HCT116 (cell line): ENCODE measurements around the gene PWP1. TPM values are rescaled to one million over a fixed set of nuclear protein-coding genes. Genes with fewer than 3 reads are reported as not detected.

Experiments
- ATAC-seq: fragments of 200-7000 bp; cut with Tn5 transposase; 2 replicates; pipeline ENCODE4 v1.9.1; 2020; ENCODE audit warnings: mild to moderate bottlenecking, moderate library complexity
- BruUV-seq: library from RNA; stranded (reverse); fragments of 400-500 nt; replicated peaks from 2 replicates; lab custom pipeline; 2021; lab: Mats Ljungman, UMichigan
- CTCF ChIA-PET: fragments of 300-600 bp; sonication (Branson Sonifier 250); formaldehyde crosslinking; loops from one replicate; lab custom pipeline; 2021; ENCODE audit warnings: antibody characterized with exemption; lab: Charles Lee
- POLR2A ChIA-PET: fragments of 300-600, 350-600 bp; sonication (Branson Sonifier 250); formaldehyde crosslinking; loops from one replicate; lab custom pipeline; 2021; ENCODE audit warnings: antibody characterized with exemption; lab: Charles Lee
- RAD21 ChIA-PET, 2 experiments: fragments of 300-600 bp; sonication (Branson Sonifier 250); formaldehyde crosslinking; loops; one replicate each; lab custom pipeline; 2023; ENCODE audit warnings: low total read pairs in 2 of 2; ENCODE audit not compliant: uncharacterized antibody in 2 of 2, unreplicated experiment in 2 of 2, low non-redundant PET in 1 of 2; lab: Charles Lee
- DNase-seq: peaks from one replicate; pipeline ENCODE4 v3.0.0-alpha.2; 2010; ENCODE audit warnings: low read depth, low spot score
- H2AFZ ChIP-seq: fragments of 200-600 bp; shearing (Covaris generic), sonication (generic); 2 replicates; pipeline ENCODE4 v1.6.1; 2017; ENCODE audit warnings: low read depth, mixed run types, mixed read lengths, antibody characterized with exemption, low read length; ENCODE audit not compliant: poor library complexity, severe bottlenecking
- H3K27ac ChIP-seq: 2 replicates; pipeline ENCODE4 v1.5.1; 2012; ENCODE audit warnings: low read depth, low read length
- H3K27me3 ChIP-seq: fragments of 200-600 bp; sonication (generic); 2 replicates; pipeline ENCODE4 v1.6.1; 2016; ENCODE audit warnings: mixed run types, low read length, mixed read lengths; ENCODE audit not compliant: insufficient read depth
- H3K36me3 ChIP-seq, 2 experiments: fragments of 200-500 bp in 1 of 2; fragments of 200-600 bp in 1 of 2; sonication (Bioruptor generic) in 1 of 2; sonication (generic) in 1 of 2; 2 replicates each; pipeline versions ENCODE4 v1.5.1 to v1.6.1; 2014 to 2016; ENCODE audit warnings: low read length in 2 of 2, inconsistent platforms in 1 of 2, mixed read lengths in 1 of 2, mixed run types in 1 of 2; ENCODE audit not compliant: insufficient read depth in 2 of 2, control insufficient read depth in 1 of 2
- H3K4me1 ChIP-seq, 2 experiments: fragments of 200-600 bp in 1 of 2; sonication (generic) in 1 of 2; 2 replicates each; pipeline versions ENCODE4 v1.5.1 to v1.6.1; 2012 to 2017; ENCODE audit warnings: low read length in 2 of 2, inconsistent platforms in 1 of 2, mild to moderate bottlenecking in 1 of 2, mixed read lengths in 1 of 2, mixed run types in 1 of 2, moderate library complexity in 1 of 2; ENCODE audit not compliant: insufficient read depth in 2 of 2, control insufficient read depth in 1 of 2
- H3K4me2 ChIP-seq: fragments of 200-600 bp; sonication (generic); 2 replicates; pipeline ENCODE4 v1.6.1; 2017; ENCODE audit warnings: mixed run types, low read length, mixed read lengths
- H3K4me3 ChIP-seq, 2 experiments: fragments of 200-600 bp in 1 of 2; sonication (generic) in 1 of 2; replicated peaks in 1 of 2; 2 replicates each; pipeline ENCODE4 v1.5.1; 2011 to 2016; ENCODE audit warnings: low read length in 2 of 2, control low read depth in 1 of 2, low read depth in 1 of 2, mild to moderate bottlenecking in 1 of 2, mixed read lengths in 1 of 2, mixed run types in 1 of 2
- H3K79me2 ChIP-seq: fragments of 200-600 bp; sonication (generic); 2 replicates; pipeline ENCODE4 v1.6.1; 2017; ENCODE audit warnings: mild to moderate bottlenecking, mixed run types, low read length, moderate library complexity, mixed read lengths; ENCODE audit not compliant: insufficient read depth
- H3K9ac ChIP-seq: fragments of 200-600 bp; sonication (generic); 2 replicates; pipeline ENCODE4 v1.6.1; 2016; ENCODE audit warnings: low read length, mixed read lengths
- H3K9me2 ChIP-seq: fragments of 200-600 bp; sonication (generic), shearing (Covaris generic); 2 replicates; pipeline ENCODE4 v1.6.1; 2017; ENCODE audit warnings: mixed run types, mild to moderate bottlenecking, moderate library complexity; ENCODE audit not compliant: insufficient read depth
- H3K9me3 ChIP-seq, 2 experiments: fragments of 200-500 bp in 1 of 2; fragments of 200-600 bp in 1 of 2; sonication (Bioruptor generic) in 1 of 2; sonication (generic) in 1 of 2; 2 replicates each; pipeline ENCODE4 v1.6.1; 2014 to 2017; ENCODE audit warnings: low read length in 2 of 2, mixed read lengths in 2 of 2, inconsistent platforms in 1 of 2, low read depth in 1 of 2, mild to moderate bottlenecking in 1 of 2, mixed run types in 1 of 2, moderate library complexity in 1 of 2; ENCODE audit not compliant: control insufficient read depth in 1 of 2, insufficient read depth in 1 of 2
- H4K20me1 ChIP-seq: fragments of 200-600 bp; sonication (generic), shearing (Covaris generic); 2 replicates; pipeline ENCODE4 v1.6.1; 2017; ENCODE audit warnings: mixed run types, mild to moderate bottlenecking, moderate library complexity; ENCODE audit not compliant: insufficient read depth
- CEBPB ChIP-seq: IDR thresholded peaks from 2 replicates; pipeline ENCODE4 v1.6.1; 2012; ENCODE audit warnings: low read depth
- EGR1 ChIP-seq: IDR thresholded peaks from 2 replicates; pipeline ENCODE4 v1.6.1; 2012; ENCODE audit warnings: low read depth
- ELF1 ChIP-seq: IDR thresholded peaks from 2 replicates; pipeline ENCODE4 v1.6.1; 2012; ENCODE audit warnings: low read depth, borderline replicate concordance
- EZH2 ChIP-seq: fragments of 200-600 bp; sonication (generic); IDR thresholded peaks from 2 replicates; pipeline ENCODE4 v1.6.1; 2017; ENCODE audit warnings: antibody characterized with exemption, mixed run types
- EZH2phosphoT487 ChIP-seq: fragments of 200-600 bp; IDR thresholded peaks from 2 replicates; pipeline ENCODE4 v1.6.1; 2018; ENCODE audit warnings: antibody characterized with exemption, borderline replicate concordance
- FOSL1 ChIP-seq: IDR thresholded peaks from 2 replicates; pipeline ENCODE4 v1.6.1; 2012; ENCODE audit warnings: low read depth
- JUND ChIP-seq: IDR thresholded peaks from 2 replicates; pipeline ENCODE4 v1.6.1; 2012
- POLR2AphosphoS5 ChIP-seq: IDR thresholded peaks from 2 replicates; pipeline ENCODE4 v1.6.1; 2011; ENCODE audit warnings: mild to moderate bottlenecking, low read depth, low read length, moderate library complexity
- RAD21 ChIP-seq: IDR thresholded peaks from 2 replicates; pipeline ENCODE4 v1.6.1; 2012; ENCODE audit warnings: low read depth, mild to moderate bottlenecking
- SP1 ChIP-seq: IDR thresholded peaks from 2 replicates; pipeline ENCODE4 v1.6.1; 2012; ENCODE audit warnings: low read depth
- TCF7L2 ChIP-seq: IDR thresholded peaks from 2 replicates; pipeline ENCODE4 v1.7.0; 2011; ENCODE audit warnings: borderline replicate concordance, inconsistent platforms; ENCODE audit not compliant: insufficient read depth, insufficient read length; ENCODE audit errors: extremely low read depth
- ZFX ChIP-seq: fragments of 450-650 bp; IDR thresholded peaks from 2 replicates; pipeline ENCODE4 v1.6.1; 2017
- intact Hi-C: fragments of 100-400 bp; cut with micrococcal nuclease; formaldehyde crosslinking; loops from 2 replicates; pipeline ENCODE4 v1.10.0; 2022
- total RNA-seq: library from RNA; stranded (reverse); gene quantifications from one replicate; pipeline ENCODE4 v1.2.1, GENCODE V29; 2021; ENCODE audit not compliant: unreplicated experiment
- TF ChIP-seq, protein P1 (sequence below): IDR thresholded peaks from 2 replicates; pipeline ENCODE4 v1.6.1; 2012
- TF ChIP-seq, protein P2 (sequence below): IDR thresholded peaks from 2 replicates; pipeline ENCODE4 v1.6.1; 2012; ENCODE audit warnings: low read depth
- TF ChIP-seq, protein P3 (sequence below): IDR thresholded peaks from 2 replicates; pipeline ENCODE4 v1.6.1; 2011; ENCODE audit warnings: mild to moderate bottlenecking, low read length, moderate library complexity; ENCODE audit not compliant: insufficient replicate concordance; ENCODE audit errors: extremely low read depth

Gene PWP1
- total RNA-seq, 1 experiment from 2014 or later, result 48.2 TPM

DNA sequence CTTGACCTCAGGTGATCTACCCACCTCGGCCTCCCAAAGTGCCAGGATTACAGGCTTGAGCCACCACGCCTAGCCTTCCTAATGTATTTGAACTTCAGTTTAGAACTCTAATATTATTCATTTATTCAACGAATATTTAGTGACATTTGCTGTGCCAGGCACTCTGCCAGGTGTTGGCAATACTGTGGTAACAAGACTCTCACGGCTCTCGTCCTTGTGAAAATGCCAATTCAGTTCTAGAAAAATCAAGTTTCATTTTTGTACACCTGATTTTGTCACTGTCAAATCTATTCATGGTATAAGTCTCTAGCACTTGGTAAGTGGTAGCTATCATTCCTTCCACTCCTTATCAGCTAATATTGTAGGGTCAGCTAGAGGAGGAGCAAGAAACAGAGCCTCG, 6.3 kb upstream of the PWP1 start:
- peaks cover 32% of the 10 kb centered on the region for H3K27me3 ChIP-seq
- H2AFZ ChIP-seq, result no peak overlapping the region
- H3K27ac ChIP-seq, result no peak overlapping the region
- H3K4me2 ChIP-seq, result no peak overlapping the region
- ChIA-PET CTCF (interaction anchor here (2.1 to 2.3 kb wide), 2 partner anchors 8 to 10 kb away, joined by 7 to 12 read pairs; no protein-coding TSS in a partner anchor), POLR2A (no interaction called here), RAD21 (no interaction called here)
- no peaks in the 10 kb centered on the region for H3K36me3 ChIP-seq
- H3K79me2 ChIP-seq, result no peaks in the 10 kb centered on the region
- no peaks in the 10 kb centered on the region for H3K9me3 ChIP-seq
- intact Hi-C loops, result no loop called here
- H3K4me3 ChIP-seq, result no peak overlapping the region
- DNase-seq, result no peak
- no peak for TF ChIP-seq EZH2
- TF ChIP-seq, protein P1, sequence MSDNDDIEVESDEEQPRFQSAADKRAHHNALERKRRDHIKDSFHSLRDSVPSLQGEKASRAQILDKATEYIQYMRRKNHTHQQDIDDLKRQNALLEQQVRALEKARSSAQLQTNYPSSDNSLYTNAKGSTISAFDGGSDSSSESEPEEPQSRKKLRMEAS, result no peak
- TF ChIP-seq EZH2phosphoT487, result no peak
- TF ChIP-seq SP1, result no peak
- TF ChIP-seq JUND, result no peak
- no peak for TF ChIP-seq CEBPB
- TF ChIP-seq, protein P2, sequence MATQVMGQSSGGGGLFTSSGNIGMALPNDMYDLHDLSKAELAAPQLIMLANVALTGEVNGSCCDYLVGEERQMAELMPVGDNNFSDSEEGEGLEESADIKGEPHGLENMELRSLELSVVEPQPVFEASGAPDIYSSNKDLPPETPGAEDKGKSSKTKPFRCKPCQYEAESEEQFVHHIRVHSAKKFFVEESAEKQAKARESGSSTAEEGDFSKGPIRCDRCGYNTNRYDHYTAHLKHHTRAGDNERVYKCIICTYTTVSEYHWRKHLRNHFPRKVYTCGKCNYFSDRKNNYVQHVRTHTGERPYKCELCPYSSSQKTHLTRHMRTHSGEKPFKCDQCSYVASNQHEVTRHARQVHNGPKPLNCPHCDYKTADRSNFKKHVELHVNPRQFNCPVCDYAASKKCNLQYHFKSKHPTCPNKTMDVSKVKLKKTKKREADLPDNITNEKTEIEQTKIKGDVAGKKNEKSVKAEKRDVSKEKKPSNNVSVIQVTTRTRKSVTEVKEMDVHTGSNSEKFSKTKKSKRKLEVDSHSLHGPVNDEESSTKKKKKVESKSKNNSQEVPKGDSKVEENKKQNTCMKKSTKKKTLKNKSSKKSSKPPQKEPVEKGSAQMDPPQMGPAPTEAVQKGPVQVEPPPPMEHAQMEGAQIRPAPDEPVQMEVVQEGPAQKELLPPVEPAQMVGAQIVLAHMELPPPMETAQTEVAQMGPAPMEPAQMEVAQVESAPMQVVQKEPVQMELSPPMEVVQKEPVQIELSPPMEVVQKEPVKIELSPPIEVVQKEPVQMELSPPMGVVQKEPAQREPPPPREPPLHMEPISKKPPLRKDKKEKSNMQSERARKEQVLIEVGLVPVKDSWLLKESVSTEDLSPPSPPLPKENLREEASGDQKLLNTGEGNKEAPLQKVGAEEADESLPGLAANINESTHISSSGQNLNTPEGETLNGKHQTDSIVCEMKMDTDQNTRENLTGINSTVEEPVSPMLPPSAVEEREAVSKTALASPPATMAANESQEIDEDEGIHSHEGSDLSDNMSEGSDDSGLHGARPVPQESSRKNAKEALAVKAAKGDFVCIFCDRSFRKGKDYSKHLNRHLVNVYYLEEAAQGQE, result no peak
- no peak for TF ChIP-seq ZFX
- TF ChIP-seq POLR2AphosphoS5, result no peak
- TF ChIP-seq FOSL1, result no peak
- no peak for TF ChIP-seq ELF1
- no peak for TF ChIP-seq EGR1
- no peak for TF ChIP-seq RAD21
- TF ChIP-seq TCF7L2, result no peak
- TF ChIP-seq, protein P3, sequence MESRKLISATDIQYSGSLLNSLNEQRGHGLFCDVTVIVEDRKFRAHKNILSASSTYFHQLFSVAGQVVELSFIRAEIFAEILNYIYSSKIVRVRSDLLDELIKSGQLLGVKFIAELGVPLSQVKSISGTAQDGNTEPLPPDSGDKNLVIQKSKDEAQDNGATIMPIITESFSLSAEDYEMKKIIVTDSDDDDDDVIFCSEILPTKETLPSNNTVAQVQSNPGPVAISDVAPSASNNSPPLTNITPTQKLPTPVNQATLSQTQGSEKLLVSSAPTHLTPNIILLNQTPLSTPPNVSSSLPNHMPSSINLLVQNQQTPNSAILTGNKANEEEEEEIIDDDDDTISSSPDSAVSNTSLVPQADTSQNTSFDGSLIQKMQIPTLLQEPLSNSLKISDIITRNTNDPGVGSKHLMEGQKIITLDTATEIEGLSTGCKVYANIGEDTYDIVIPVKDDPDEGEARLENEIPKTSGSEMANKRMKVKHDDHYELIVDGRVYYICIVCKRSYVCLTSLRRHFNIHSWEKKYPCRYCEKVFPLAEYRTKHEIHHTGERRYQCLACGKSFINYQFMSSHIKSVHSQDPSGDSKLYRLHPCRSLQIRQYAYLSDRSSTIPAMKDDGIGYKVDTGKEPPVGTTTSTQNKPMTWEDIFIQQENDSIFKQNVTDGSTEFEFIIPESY, result no peak
- TF ChIP-seq, all 23 proteins: peak for 0
- Histone ChIP-seq H4K20me1 (no peaks in the 10 kb centered on the region), H3K9ac (no peak overlapping the region), H3K9me2 (no peaks in the 10 kb centered on the region), H3K4me1 (peaks cover 0 to 2% of the 10 kb centered on the region in 2 experiments; a peak in 2 of 4 replicates)
- no TSS peak for BruUV-seq
- no peak for ATAC-seq
